Measurements from ENCODE around the gene DCAKD. TPM values are rescaled to one million over a fixed set of nuclear protein-coding genes. Genes with fewer than 3 reads are reported as not detected.
A peak's percentile ranks its signal among the peaks of the same experiment; 100 is the strongest.
"Not testable (repeated sequence)": the region's sequence is repeated elsewhere in the genome, so short reads cannot be mapped to it uniquely, and the experiment has no call there.

DCAKD gene
- total RNA-seq, 1 donor from 2014 or later: 47.6 TPM

- DNase-seq: no peak
Observed at GRCh38 chr17:45063198-45063597, 11.8 kb upstream of the DCAKD start.

- DNase-seq: no peak
Observed at GRCh38 chr17:45061606-45062205, 10.3 kb upstream of the DCAKD start.

- DNase-seq: peak; percentile 99
Observed at GRCh38 chr17:45060797-45061605, 9.6 kb upstream of the DCAKD start, which contains the start of gene NMT1. NMT1 (plus strand) TSS chr17:45061317; CDS start chr17:45061330, 13 bp downstream.

GRCh38 chr17:45060382-45060796 is 9.0 kb upstream of the DCAKD start:
- no peak for DNase-seq

- DNase-seq: no peak
Observed at GRCh38 chr17:45052052-45052772, 780 bp upstream of the DCAKD start.

GRCh38 chr17:45051720-45052051 is 254 bp upstream of the DCAKD start:
- not testable (repeated sequence) for DNase-seq

GRCh38 chr17:45050481-45051059 is 862 bp downstream of the DCAKD start:
- no peak for DNase-seq

GRCh38 chr17:45048795-45049563 is 2.5 kb downstream of the DCAKD start:
- DNase-seq: no peak

- DNase-seq: no peak
Observed at GRCh38 chr17:45046537-45047125, 4.8 kb downstream of the DCAKD start.

- DNase-seq: no peak
Observed at GRCh38 chr17:45043813-45044540, 7.5 kb downstream of the DCAKD start.

GRCh38 chr17:45042346-45043120 is 8.9 kb downstream of the DCAKD start:
- no peak for DNase-seq

GRCh38 chr17:45040459-45040858 is 11.0 kb downstream of the DCAKD start:
- no peak for DNase-seq

- DNase-seq: no peak
Observed at GRCh38 chr17:45038728-45039634, 12.5 kb downstream of the DCAKD start.

- DNase-seq: no peak
Observed at GRCh38 chr17:45036691-45037090, 14.7 kb downstream of the DCAKD start.

- no peak for DNase-seq
Observed at GRCh38 chr17:45035848-45036247, 15.6 kb downstream of the DCAKD start.

- DNase-seq: no peak
Observed at GRCh38 chr17:45034599-45034998, 16.8 kb downstream of the DCAKD start.

GRCh38 chr17:45032174-45032541 is 19.3 kb downstream of the DCAKD start:
- DNase-seq: no peak

- no peak for DNase-seq
Observed at GRCh38 chr17:45031231-45032173, 19.9 kb downstream of the DCAKD start.
